ENCODE data around the gene BRSK2.

BRSK2 gene

DNA sequence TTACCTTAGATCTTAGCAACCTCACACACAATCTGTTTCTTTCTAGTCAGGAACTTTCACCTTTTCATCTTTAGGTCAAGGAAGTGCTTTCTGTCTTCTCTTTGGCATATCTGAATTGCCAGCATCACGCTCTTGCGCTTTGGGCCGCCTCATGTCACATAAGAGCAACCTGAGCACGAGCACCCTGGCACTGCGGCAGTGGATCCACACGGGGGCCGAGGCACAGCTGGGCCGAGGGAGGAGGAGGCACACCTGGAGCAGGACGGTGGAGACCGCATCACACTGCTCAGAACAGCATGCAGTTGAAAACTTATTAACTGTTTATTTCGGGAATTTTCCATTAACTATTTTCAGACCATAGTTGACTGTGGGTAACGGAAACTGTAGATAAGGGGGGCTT lies 86.1 kb downstream of the BRSK2 start:
- FAIRE-seq, result no peak

GRCh38 chr11:1476940-1477736 lies 87.4 kb downstream of the BRSK2 start:
- FAIRE-seq, result no peak
- DNase-seq (ENCODE audit: extremely low spot score, insufficient read length, low read depth), result no peak

More for the DNA sequence above, 86.1 kb downstream of the BRSK2 start:
- DNase-seq (ENCODE audit: extremely low spot score, insufficient read length, low read depth), result no peak

GRCh38 chr11:1478011-1478410 lies 88.3 kb downstream of the BRSK2 start:
- DNase-seq (ENCODE audit: extremely low spot score, insufficient read length, low read depth) (no peak), FAIRE-seq (no peak)

- no peak for DNase-seq (ENCODE audit: extremely low spot score, insufficient read length, low read depth)
- FAIRE-seq, result no peak
Observed at GRCh38 chr11:1478544-1478943, 88.8 kb downstream of the BRSK2 start.

DNA sequence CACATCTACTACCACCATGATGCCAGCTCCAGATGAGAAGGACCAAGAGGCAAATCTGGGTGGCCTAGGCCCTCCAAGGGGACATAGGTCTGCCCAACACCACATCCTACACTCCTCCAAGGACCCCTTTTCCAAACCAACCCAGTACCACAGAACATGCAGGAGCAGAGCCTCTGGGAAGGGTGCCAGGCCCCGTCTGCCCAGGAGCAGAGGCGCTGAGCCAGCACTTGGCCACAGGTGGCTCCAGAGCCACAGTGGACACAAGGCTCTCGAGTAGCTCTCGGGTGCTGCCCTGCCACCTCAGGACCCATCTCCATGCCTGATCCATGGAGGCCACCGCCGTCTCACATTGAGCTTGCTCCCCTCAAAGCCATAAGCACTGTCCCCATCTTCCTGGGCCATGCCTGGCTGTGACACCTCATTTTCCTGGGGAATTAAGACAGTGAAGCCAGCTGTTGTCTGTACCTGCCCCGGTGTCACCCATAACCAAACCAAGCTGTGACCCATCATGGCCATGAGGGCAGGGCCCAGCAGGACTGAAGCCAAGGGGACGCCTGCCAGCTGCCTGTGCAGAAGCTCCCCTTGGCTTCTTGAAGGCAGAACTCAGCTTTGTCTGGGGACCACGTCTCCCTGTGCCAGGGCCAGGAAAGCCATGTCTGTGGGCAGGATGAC lies 89.4 kb downstream of the BRSK2 start:
- FAIRE-seq (no peak), DNase-seq (ENCODE audit: extremely low spot score, insufficient read length, low read depth) (no peak)

DNA sequence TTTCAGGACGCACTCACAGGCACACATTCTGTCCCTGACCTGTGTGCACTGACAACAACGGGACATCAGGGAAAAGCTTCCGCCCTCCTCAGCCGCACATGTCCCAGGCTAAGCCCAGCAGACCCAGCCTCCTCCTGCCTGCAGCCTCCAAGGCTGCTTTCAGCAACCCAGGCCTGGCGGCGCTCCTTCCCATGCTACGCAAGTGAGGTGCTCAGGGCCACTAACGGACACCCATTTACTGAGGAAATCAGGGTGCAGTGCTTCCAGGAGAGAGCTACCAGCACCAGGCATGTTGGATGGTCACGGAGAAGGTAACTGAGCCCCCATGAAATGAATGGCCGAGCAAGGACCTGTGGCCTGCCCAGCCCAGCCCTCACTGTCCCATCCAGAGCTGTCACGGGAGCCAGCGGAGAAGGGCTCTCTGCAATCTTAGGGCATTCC lies 90.0 kb downstream of the BRSK2 start:
- FAIRE-seq (no peak), DNase-seq (ENCODE audit: extremely low spot score, insufficient read length, low read depth) (no peak)

DNA sequence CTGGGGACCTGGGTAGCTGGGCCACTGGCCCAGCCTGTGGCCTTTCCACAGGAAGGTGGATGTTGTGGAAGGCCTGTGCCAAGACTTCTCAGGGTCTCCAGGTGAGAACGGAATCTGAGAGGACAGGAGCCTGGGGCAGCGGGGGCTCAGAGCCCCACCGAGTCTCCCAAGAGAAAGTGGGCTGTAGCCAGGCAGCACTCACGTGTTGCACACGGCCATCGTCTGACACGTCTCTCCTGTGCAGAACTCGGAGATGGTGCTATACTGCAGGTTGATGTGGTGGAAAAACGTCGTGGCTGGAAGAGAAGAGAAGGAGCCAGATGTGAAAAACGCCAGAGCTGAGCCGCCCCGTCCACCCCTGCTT lies 90.4 kb downstream of the BRSK2 start:
- FAIRE-seq (no peak), DNase-seq (ENCODE audit: extremely low spot score, insufficient read length, low read depth) (no peak)

DNA sequence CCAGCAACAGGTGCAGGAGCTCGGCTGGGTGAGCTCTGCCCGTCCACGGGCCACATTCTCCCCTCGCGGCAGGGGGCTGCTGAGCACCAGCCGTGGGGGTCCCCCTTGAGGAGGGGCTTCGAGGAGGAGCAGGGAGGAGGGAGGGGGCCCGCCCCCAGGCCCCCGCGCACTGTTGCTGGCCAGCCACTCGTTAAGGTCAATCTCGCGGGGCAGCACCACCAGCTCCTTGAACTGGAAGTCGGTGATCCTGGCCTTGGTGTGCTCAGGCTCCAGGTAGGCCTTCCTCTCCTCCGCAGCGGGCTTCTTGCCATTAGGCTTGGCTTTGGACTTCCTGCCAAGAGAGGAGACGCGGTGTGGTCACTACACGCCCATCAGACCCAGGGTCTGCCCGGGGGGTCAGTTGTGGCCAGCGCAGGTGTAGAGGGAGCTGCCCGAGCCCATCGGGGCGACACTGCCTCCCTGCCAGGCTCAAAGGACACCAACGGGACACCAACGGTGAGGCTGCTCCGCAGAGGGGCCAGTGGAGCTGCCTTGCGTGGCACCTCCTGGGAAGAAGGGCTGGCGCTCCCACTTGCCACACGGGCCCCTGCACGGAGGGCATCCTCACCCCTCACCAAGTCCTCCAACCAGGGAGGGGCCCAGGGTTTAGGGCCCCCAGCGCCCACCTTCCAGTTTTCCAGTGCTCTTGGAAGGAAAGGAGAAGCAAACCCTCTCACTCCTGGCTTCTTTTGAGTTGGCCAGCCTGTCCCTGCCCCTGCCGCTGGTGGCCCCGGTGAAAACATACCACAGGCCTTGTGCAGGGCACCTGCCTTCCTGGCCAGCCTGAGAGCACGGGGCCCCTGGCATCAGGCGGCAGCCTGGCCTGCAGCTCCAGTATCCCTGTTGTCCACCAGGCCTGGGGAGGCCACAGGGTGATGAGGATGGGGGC lies 91.1 kb downstream of the BRSK2 start:
- FAIRE-seq, result no peak

GRCh38 chr11:1481483-1481825 lies 91.7 kb downstream of the BRSK2 start:
- FAIRE-seq (no peak), DNase-seq (ENCODE audit: extremely low spot score, insufficient read length, low read depth) (no peak)

More for the DNA sequence above, 91.1 kb downstream of the BRSK2 start:
- DNase-seq (ENCODE audit: extremely low spot score, insufficient read length, low read depth), result no peak

DNA sequence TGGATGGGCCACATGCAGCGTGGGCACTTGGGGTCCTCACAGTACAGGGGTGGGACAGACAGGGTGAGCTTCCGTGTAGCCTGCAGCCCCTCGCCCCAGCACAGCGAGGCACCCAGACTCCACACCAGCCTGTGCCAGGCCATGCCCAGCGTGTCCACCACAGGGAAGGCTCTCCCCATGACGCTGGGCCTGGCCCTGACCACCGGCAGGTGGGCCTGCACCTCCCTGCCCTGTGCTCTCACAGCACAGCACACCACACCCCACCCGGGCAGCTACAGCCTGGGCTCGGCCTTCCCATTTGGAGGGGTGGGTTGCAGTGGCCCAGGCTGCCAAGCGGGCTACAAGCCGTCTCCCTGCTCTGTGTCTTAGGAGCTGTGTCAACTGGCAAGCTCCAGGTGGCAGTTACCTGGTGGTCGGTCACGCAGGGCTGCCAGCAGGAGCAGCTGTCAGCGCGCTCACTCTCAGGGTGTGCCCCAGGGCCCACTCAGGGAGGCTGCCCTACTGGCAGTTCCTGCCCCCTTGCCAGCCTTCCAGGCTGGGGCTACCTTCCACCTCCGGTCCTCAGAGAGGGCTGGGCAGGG lies 92.2 kb downstream of the BRSK2 start:
- DNase-seq (ENCODE audit: extremely low spot score, insufficient read length, low read depth) (no peak), FAIRE-seq (no peak)

DNA sequence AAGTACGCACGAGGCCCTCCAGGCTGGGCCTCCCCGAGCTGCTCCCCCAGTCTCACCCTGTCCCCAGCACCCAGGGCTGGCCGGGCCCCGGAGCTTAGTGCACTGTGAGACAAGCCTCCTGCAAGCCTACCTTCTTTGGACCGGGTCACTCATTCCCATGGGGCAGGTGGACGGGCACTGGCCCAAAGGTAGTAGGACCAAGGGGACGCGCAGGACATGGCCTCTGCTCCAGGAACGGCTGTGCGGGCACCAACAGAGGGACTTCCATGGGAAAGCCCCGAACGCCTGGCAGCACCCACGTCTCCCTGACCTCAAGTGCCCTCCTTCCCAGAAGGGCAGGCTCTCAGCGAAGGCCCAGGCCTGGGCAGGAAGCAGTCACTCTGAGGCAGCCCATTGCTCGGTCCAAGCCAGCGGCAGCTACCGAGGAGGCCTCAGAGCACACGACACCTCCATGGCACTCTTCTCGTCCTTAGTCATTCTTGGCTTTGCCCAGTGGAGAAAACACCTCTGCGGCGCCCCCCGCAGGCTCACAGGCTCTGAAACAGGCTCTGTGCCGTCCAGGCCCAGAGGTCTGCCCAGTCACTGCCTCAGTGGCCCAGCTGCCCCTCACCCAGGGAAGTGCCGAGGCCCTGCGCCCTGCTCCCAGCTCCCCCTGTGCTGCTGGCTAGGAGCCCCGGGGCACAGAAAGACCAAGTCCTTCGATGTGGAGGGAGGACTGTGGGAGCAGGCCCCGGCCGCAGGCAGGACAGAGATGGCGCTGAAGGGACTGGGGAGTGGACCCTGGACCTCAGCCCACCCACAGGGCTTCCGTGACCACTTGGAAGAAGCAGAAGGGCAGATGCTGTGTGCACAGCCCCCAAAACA lies 93.1 kb downstream of the BRSK2 start:
- no peak for DNase-seq (ENCODE audit: extremely low spot score, insufficient read length, low read depth)
- FAIRE-seq, result no peak

GRCh38 chr11:1483445-1483961 lies 93.8 kb downstream of the BRSK2 start:
- FAIRE-seq (no peak), DNase-seq (ENCODE audit: extremely low spot score, insufficient read length, low read depth) (no peak)

- FAIRE-seq (no peak), DNase-seq (ENCODE audit: extremely low spot score, insufficient read length, low read depth) (no peak)
Observed at GRCh38 chr11:1484061-1484671, 94.4 kb downstream of the BRSK2 start.

GRCh38 chr11:1484695-1485503 lies 95.2 kb downstream of the BRSK2 start:
- DNase-seq (ENCODE audit: extremely low spot score, insufficient read length, low read depth) (no peak), FAIRE-seq (no peak)

GRCh38 chr11:1485504-1485885 lies 95.8 kb downstream of the BRSK2 start:
- DNase-seq (ENCODE audit: extremely low spot score, insufficient read length, low read depth), result no peak
- FAIRE-seq, result no peak

- FAIRE-seq (no peak), DNase-seq (ENCODE audit: extremely low spot score, insufficient read length, low read depth) (no peak)
Observed at GRCh38 chr11:1486054-1486825, 96.5 kb downstream of the BRSK2 start, which contains the start of gene MOB2. Gene MOB2, minus strand, starts transcription at chr11:1486779. Its CDS starts 223 bp downstream, at chr11:1486556.
